ENCODE measurements around the gene MRPL47.

The MRPL47 gene

GRCh38 chr3:179562591-179563270, 41.7 kb downstream of the MRPL47 start, which contains the start of gene ACTL6A:
Gene ACTL6A (plus strand): TSS chr3:179562926. CDS start chr3:179563093, 167 bp downstream.
- CTCF ChIA-PET: interaction anchor here (0.7 kb wide), 1 partner anchor 92 kb away, joined by 3 read pairs; no protein-coding TSS in a partner anchor
- peak; percentile 99 for DNase-seq (ENCODE audit: low spot score)
- POLR2A ChIA-PET (ENCODE audit: low non-redundant PET): interaction anchor here (0.7 kb wide), 1 partner anchor 194 kb away, joined by 3 read pairs; no protein-coding TSS in a partner anchor
- TF ChIP-seq CTCF (conservative IDR thresholded peaks at IDR 0.05; ENCODE audit: low read depth): no peak
- peak within 1 kb of the TSS; percentile 93 for H3K27ac ChIP-seq

GRCh38 chr3:179560791-179561190, 43.6 kb downstream of the MRPL47 start:
- no peak for TF ChIP-seq CTCF (conservative IDR thresholded peaks at IDR 0.05; ENCODE audit: low read depth)
- DNase-seq (ENCODE audit: low spot score): no peak
- no peak overlapping the region for H3K27ac ChIP-seq
- CTCF ChIA-PET: no interaction called here
- POLR2A ChIA-PET (ENCODE audit: low non-redundant PET): no interaction called here

- POLR2A ChIA-PET (ENCODE audit: low non-redundant PET): no interaction called here
- CTCF ChIA-PET: interaction anchor here (0.6 kb wide), 3 partner anchors 9 to 1156 kb away, joined by 3 to 4 read pairs (median 4); no protein-coding TSS in a partner anchor
- no peak overlapping the region for H3K27ac ChIP-seq
- TF ChIP-seq CTCF (conservative IDR thresholded peaks at IDR 0.05; ENCODE audit: low read depth): peak; percentile 90
- peak; percentile 59 for DNase-seq (ENCODE audit: low spot score)
Observed at GRCh38 chr3:179558742-179559364, 45.6 kb downstream of the MRPL47 start.

GRCh38 chr3:179551349-179552105, 52.9 kb downstream of the MRPL47 start:
- no peak for TF ChIP-seq CTCF (conservative IDR thresholded peaks at IDR 0.05; ENCODE audit: low read depth)
- ChIA-PET POLR2A (ENCODE audit: low non-redundant PET) (no interaction called here), CTCF (interaction anchor here (0.6 to 0.7 kb wide), 2 partner anchors 17 to 213 kb away, joined by 3 to 4 read pairs; no protein-coding TSS in a partner anchor)
- no peak overlapping the region for H3K27ac ChIP-seq
- DNase-seq (ENCODE audit: low spot score): no peak

- no peak overlapping the region for H3K27ac ChIP-seq
- no peak for TF ChIP-seq CTCF (conservative IDR thresholded peaks at IDR 0.05; ENCODE audit: low read depth)
- CTCF ChIA-PET: no interaction called here
- POLR2A ChIA-PET (ENCODE audit: low non-redundant PET): no interaction called here
- DNase-seq (ENCODE audit: low spot score): no peak
Observed at GRCh38 chr3:179546814-179547241, 57.6 kb downstream of the MRPL47 start.

- no peak overlapping the region for H3K27ac ChIP-seq
- no peak for TF ChIP-seq CTCF (conservative IDR thresholded peaks at IDR 0.05; ENCODE audit: low read depth)
- POLR2A ChIA-PET (ENCODE audit: low non-redundant PET): no interaction called here
- no peak for DNase-seq (ENCODE audit: low spot score)
- CTCF ChIA-PET: no interaction called here
Observed at GRCh38 chr3:179544981-179545645, 59.3 kb downstream of the MRPL47 start.

Data from RWPE1 (cell line).